Type B pancreatic cell (in vitro differentiated cells): ENCODE measurements around the gene PABPN1L. TPM values are rescaled to one million over a fixed set of nuclear protein-coding genes. Genes with fewer than 3 reads are reported as not detected.

Source experiments
- DNase-seq: peaks from one replicate; pipeline ENCODE4 v3.0.0; 2021; ENCODE audit warnings: mixed read lengths; ENCODE audit not compliant: unreplicated experiment; ENCODE audit errors: extremely low spot score
- H3K27ac Mint-ChIP-seq: 2 replicates; pipeline ENCODE4 v1.8.0; 2021; ENCODE audit warnings: mild to moderate bottlenecking, mixed read lengths
- H3K27me3 Mint-ChIP-seq: 2 replicates; pipeline ENCODE4 v1.8.0; 2021; ENCODE audit warnings: mixed read lengths
- H3K36me3 Mint-ChIP-seq: 2 replicates; pipeline ENCODE4 v1.8.0; 2021; ENCODE audit warnings: mixed read lengths
- H3K4me1 Mint-ChIP-seq: one replicate; pipeline ENCODE4 v1.8.0; 2021; ENCODE audit warnings: mixed read lengths; ENCODE audit not compliant: unreplicated experiment
- H3K4me3 Mint-ChIP-seq: 2 replicates; pipeline ENCODE4 v1.8.0; 2021; ENCODE audit warnings: mild to moderate bottlenecking, mixed read lengths
- H3K9me3 Mint-ChIP-seq: 2 replicates; pipeline ENCODE4 v1.8.0; 2021; ENCODE audit warnings: mixed read lengths
- CTCF ChIP-seq: fragments of 200-600 bp; sonication (generic); conservative IDR thresholded peaks from 2 replicates; pipeline ENCODE4 v1.5.0; 2021; ENCODE audit warnings: antibody characterized with exemption, mild to moderate bottlenecking
- total RNA-seq: library from RNA; stranded (reverse); gene quantifications from 2 replicates; pipeline ENCODE4 v1.2.1, GENCODE V29; 2021; ENCODE audit warnings: low replicate concordance

PABPN1L gene
- total RNA-seq, 1 donor from 2014 or later: not detected

GRCh38 chr16:88904676-88905365 lies 38.4 kb upstream of the PABPN1L start:
- Mint-ChIP-seq H3K4me3 (no peak overlapping the region), H3K36me3 (no peaks in the 10 kb centered on the region), H3K27ac (no peak overlapping the region), H3K4me1 (peaks cover 3% of the 10 kb centered on the region), H3K27me3 (no peaks in the 10 kb centered on the region), H3K9me3 (no peaks in the 10 kb centered on the region)
- no peak for DNase-seq
- no peak for TF ChIP-seq CTCF

GRCh38 chr16:88903267-88903666 lies 36.8 kb upstream of the PABPN1L start:
- Mint-ChIP-seq H3K9me3 (no peaks in the 10 kb centered on the region), H3K27me3 (no peaks in the 10 kb centered on the region), H3K36me3 (no peaks in the 10 kb centered on the region), H3K4me1 (peaks cover 3% of the 10 kb centered on the region), H3K27ac (no peak overlapping the region), H3K4me3 (no peak overlapping the region)
- TF ChIP-seq CTCF: no peak
- no peak for DNase-seq

- Mint-ChIP-seq H3K27ac (no peak overlapping the region), H3K4me1 (peaks cover 2% of the 10 kb centered on the region), H3K4me3 (no peak overlapping the region)
Measured at GRCh38 chr16:88902744-88903143, 36.3 kb upstream of the PABPN1L start.

GRCh38 chr16:88901718-88902337 lies 35.4 kb upstream of the PABPN1L start:
- Mint-ChIP-seq H3K4me1 (no peaks in the 10 kb centered on the region), H3K27me3 (no peaks in the 10 kb centered on the region), H3K36me3 (no peaks in the 10 kb centered on the region), H3K9me3 (no peaks in the 10 kb centered on the region), H3K27ac (no peak overlapping the region), H3K4me3 (no peak overlapping the region)
- no peak for DNase-seq
- no peak for TF ChIP-seq CTCF

More at GRCh38 chr16:88902744-88903143, 36.3 kb upstream of the PABPN1L start:
- Mint-ChIP-seq H3K36me3 (no peaks in the 10 kb centered on the region), H3K27me3 (no peaks in the 10 kb centered on the region), H3K9me3 (no peaks in the 10 kb centered on the region)
- no peak for DNase-seq
- no peak for TF ChIP-seq CTCF

GRCh38 chr16:88900662-88901052 lies 34.2 kb upstream of the PABPN1L start:
- TF ChIP-seq CTCF: no peak
- Mint-ChIP-seq H3K27ac (no peak overlapping the region), H3K9me3 (no peaks in the 10 kb centered on the region), H3K27me3 (no peaks in the 10 kb centered on the region), H3K36me3 (no peaks in the 10 kb centered on the region), H3K4me3 (no peak overlapping the region), H3K4me1 (no peaks in the 10 kb centered on the region)
- DNase-seq: no peak
